AG04450 (cell line): ENCODE results near the gene BTBD9. TPM values are rescaled to one million over a fixed set of nuclear protein-coding genes. Genes with fewer than 3 reads are reported as not detected.

ENCODE experiments used
- CTCF ChIA-PET: fragments of 300-600, 350-600 bp; formaldehyde crosslinking; extraction: SDS; loops from one replicate; lab custom pipeline; 2022; ENCODE audit warnings: antibody characterized with exemption, inconsistent platforms; lab: Charles Lee
- POLR2A ChIA-PET: fragments of 350-600 bp; formaldehyde crosslinking; extraction: SDS; loops from one replicate; lab custom pipeline; 2021; ENCODE audit warnings: antibody characterized with exemption, inconsistent platforms; lab: Yijun Ruan, JAX
- DNase-seq: peaks from one replicate; pipeline ENCODE4 v3.0.0-alpha.2; 2011; ENCODE audit warnings: low read depth, low spot score
- H3K27ac ChIP-seq: one replicate; pipeline ENCODE4 v1.5.1; 2012; ENCODE audit warnings: low read depth, low read length, control low read depth
- H3K27me3 ChIP-seq: one replicate; pipeline ENCODE4 v1.6.0; 2012; ENCODE audit warnings: low read length; ENCODE audit not compliant: control insufficient read depth, insufficient read depth
- H3K4me3 ChIP-seq: 2 replicates; pipeline ENCODE4 v1.5.1; 2011; ENCODE audit warnings: mild to moderate bottlenecking, low read depth, low read length, control low read depth
- H3K9me3 ChIP-seq: 2 replicates; pipeline ENCODE4 v1.5.1; 2012; ENCODE audit warnings: low read length; ENCODE audit not compliant: control insufficient read depth, insufficient read depth
- CTCF ChIP-seq: IDR thresholded peaks from 2 replicates; pipeline ENCODE4 v1.5.1; 2011; ENCODE audit warnings: low read depth, low read length, control low read depth, inconsistent platforms
- polyA plus RNA-seq: library from polyadenylated mRNA; depleted of rRNA; stranded (reverse); fragments of >200 nt; gene quantifications from 2 replicates; pipeline ENCODE4 v1.2.3, GENCODE V29; 2011

BTBD9 gene
- polyA plus RNA-seq, 1 experiment, result 7.2 TPM

- H3K4me3 ChIP-seq, result no peak overlapping the region
- TF ChIP-seq CTCF, result no peak
- no peaks in the 10 kb centered on the region for H3K27me3 ChIP-seq
- ChIA-PET POLR2A (no interaction called here), CTCF (interaction anchor here (0.6 to 1.3 kb wide), 2 partner anchors 18 to 277 kb away, joined by 3 to 8 read pairs; no protein-coding TSS in a partner anchor)
- no peak for DNase-seq
- H3K9me3 ChIP-seq, result no peaks in the 10 kb centered on the region
- no peak overlapping the region for H3K27ac ChIP-seq
These were observed 163.6 kb downstream of the BTBD9 start for GRCh38 chr6:38476141-38476540.

- Histone ChIP-seq H3K27me3 (no peaks in the 10 kb centered on the region), H3K27ac (no peak overlapping the region), H3K9me3 (no peaks in the 10 kb centered on the region), H3K4me3 (no peak overlapping the region)
- POLR2A ChIA-PET, result no interaction called here
- TF ChIP-seq CTCF, result no peak
- DNase-seq, result no peak
- CTCF ChIA-PET, result no interaction called here
These were observed 169.2 kb downstream of the BTBD9 start for GRCh38 chr6:38470548-38470947.

GRCh38 chr6:38467566-38467965, 172.2 kb downstream of the BTBD9 start:
- no peak for DNase-seq
- Histone ChIP-seq H3K27me3 (no peaks in the 10 kb centered on the region), H3K4me3 (no peak overlapping the region), H3K9me3 (no peaks in the 10 kb centered on the region), H3K27ac (no peak overlapping the region)
- POLR2A ChIA-PET, result no interaction called here
- CTCF ChIA-PET, result no interaction called here
- TF ChIP-seq CTCF, result no peak

GRCh38 chr6:38460186-38460585, 179.5 kb downstream of the BTBD9 start:
- CTCF ChIA-PET, result no interaction called here
- no peak for TF ChIP-seq CTCF
- H3K27ac ChIP-seq, result no peak overlapping the region
- H3K27me3 ChIP-seq, result no peaks in the 10 kb centered on the region
- H3K4me3 ChIP-seq, result no peak overlapping the region
- DNase-seq, result peak; percentile 30
- POLR2A ChIA-PET, result interaction anchor here (0.8 kb wide), 1 partner anchor 199 kb away, joined by 3 read pairs; no protein-coding TSS in a partner anchor
- no peaks in the 10 kb centered on the region for H3K9me3 ChIP-seq

- H3K27ac ChIP-seq, result no peak overlapping the region
- DNase-seq, result peak; percentile 23
- POLR2A ChIA-PET, result interaction anchor here (0.5 to 0.8 kb wide), 2 partner anchors 35 to 198 kb away, joined by 3 to 7 read pairs; no protein-coding TSS in a partner anchor
- CTCF ChIA-PET, result interaction anchor here (0.6 to 1.1 kb wide), 3 partner anchors 121 to 668 kb away, joined by 3 to 6 read pairs (median 4); no protein-coding TSS in a partner anchor
- H3K27me3 ChIP-seq, result no peaks in the 10 kb centered on the region
- TF ChIP-seq CTCF, result no peak
- H3K4me3 ChIP-seq, result no peak overlapping the region
- H3K9me3 ChIP-seq, result no peaks in the 10 kb centered on the region
These were observed 180.4 kb downstream of the BTBD9 start for GRCh38 chr6:38459291-38459690.
